ENCODE measurements around the gene PAX2. TPM values are rescaled to one million over a fixed set of nuclear protein-coding genes. Genes with fewer than 3 reads are reported as not detected.

PAX2 gene
- total RNA-seq, 1 donor from 2014 or later = not detected

- Histone ChIP-seq H3K27ac (no peak overlapping the region), H3K4me1 (no peaks in the 10 kb centered on the region), H3K27me3 (ENCODE audit: low read depth) (peaks cover 22% of the 10 kb centered on the region), H3K36me3 (no peaks in the 10 kb centered on the region), H3K4me3 (no peak overlapping the region), H3K9me3 (no peaks in the 10 kb centered on the region)
- ATAC-seq = no peak
- no peak for TF ChIP-seq CTCF (IDR thresholded peaks at IDR 0.05)
- no peak for DNase-seq
- intact Hi-C loops (cut with DNase I) = no loop called here
Measured at GRCh38 chr10:100837300-100837699, 91.9 kb downstream of the PAX2 start.

- H3K27ac ChIP-seq = no peak overlapping the region
- no peak for DNase-seq
- H3K4me1 ChIP-seq = no peaks in the 10 kb centered on the region
- peaks cover 9% of the 10 kb centered on the region for H3K27me3 ChIP-seq (ENCODE audit: low read depth)
- H3K9me3 ChIP-seq = no peaks in the 10 kb centered on the region
- no peaks in the 10 kb centered on the region for H3K36me3 ChIP-seq
- no peak for ATAC-seq
- H3K4me3 ChIP-seq = no peak overlapping the region
- intact Hi-C loops (cut with DNase I) = no loop called here
- TF ChIP-seq CTCF (IDR thresholded peaks at IDR 0.05) = no peak
Measured at GRCh38 chr10:100838986-100839385, 93.6 kb downstream of the PAX2 start.

- no peak for TF ChIP-seq CTCF (IDR thresholded peaks at IDR 0.05)
- DNase-seq (no peak), ATAC-seq (no peak)
- no peak overlapping the region for H3K27ac ChIP-seq
- no peaks in the 10 kb centered on the region for H3K36me3 ChIP-seq
- H3K9me3 ChIP-seq = no peaks in the 10 kb centered on the region
- H3K4me3 ChIP-seq = no peak overlapping the region
- intact Hi-C loops (cut with DNase I) = no loop called here
- H3K27me3 ChIP-seq (ENCODE audit: low read depth) = peaks cover 22% of the 10 kb centered on the region
- H3K4me1 ChIP-seq = no peaks in the 10 kb centered on the region
Measured at GRCh38 chr10:100841528-100841927, 96.1 kb downstream of the PAX2 start.

GRCh38 chr10:100847440-100847839 lies 102.1 kb downstream of the PAX2 start:
- Histone ChIP-seq H3K9me3 (no peaks in the 10 kb centered on the region), H3K27me3 (ENCODE audit: low read depth) (peaks cover 41% of the 10 kb centered on the region)
- TF ChIP-seq CTCF (IDR thresholded peaks at IDR 0.05) = no peak

GRCh38 chr10:100848770-100849169 lies 103.4 kb downstream of the PAX2 start:
- no peak for ATAC-seq
- Histone ChIP-seq H3K9me3 (no peaks in the 10 kb centered on the region), H3K27me3 (ENCODE audit: low read depth) (peaks cover 44% of the 10 kb centered on the region), H3K4me1 (no peaks in the 10 kb centered on the region), H3K36me3 (no peaks in the 10 kb centered on the region), H3K4me3 (no peak overlapping the region), H3K27ac (no peak overlapping the region)
- no peak for DNase-seq
- no peak for TF ChIP-seq CTCF (IDR thresholded peaks at IDR 0.05)
- intact Hi-C loops (cut with DNase I) = no loop called here

More at GRCh38 chr10:100847440-100847839, 102.1 kb downstream of the PAX2 start:
- intact Hi-C loops (cut with DNase I) = no loop called here
- DNase-seq = no peak
- ATAC-seq = no peak
- Histone ChIP-seq H3K4me1 (no peaks in the 10 kb centered on the region), H3K36me3 (no peaks in the 10 kb centered on the region), H3K27ac (no peak overlapping the region), H3K4me3 (no peak overlapping the region)

GRCh38 chr10:100858261-100858660 lies 112.9 kb downstream of the PAX2 start:
- intact Hi-C loops (cut with DNase I) = no loop called here
- H3K27me3 ChIP-seq (ENCODE audit: low read depth) = peaks cover 43% of the 10 kb centered on the region
- H3K4me1 ChIP-seq = no peaks in the 10 kb centered on the region
- TF ChIP-seq CTCF (IDR thresholded peaks at IDR 0.05) = no peak
- no peak overlapping the region for H3K4me3 ChIP-seq
- ATAC-seq (no peak), DNase-seq (no peak)
- no peaks in the 10 kb centered on the region for H3K9me3 ChIP-seq
- no peak overlapping the region for H3K27ac ChIP-seq
- H3K36me3 ChIP-seq = no peaks in the 10 kb centered on the region

All from lower lobe of right lung (tissue), 2 donors.